IMR-90 (cell line): ENCODE results near the gene HEPACAM. TPM values are rescaled to one million over a fixed set of nuclear protein-coding genes. Genes with fewer than 3 reads are reported as not detected.

Experiments
- ATAC-seq: fragments of 200-7000 bp; cut with Tn5 transposase; 2 replicates; pipeline ENCODE4 v1.9.1; 2020; ENCODE audit warnings: low read depth, mild to moderate bottlenecking, moderate library complexity
- BruUV-seq: library from RNA; stranded (reverse); fragments of 400-500 nt; replicated peaks from 2 replicates; lab custom pipeline; 2021; lab: Mats Ljungman, UMichigan
- CTCF ChIA-PET: fragments of 300-600 bp; formaldehyde crosslinking; extraction: SDS; loops from one replicate; lab custom pipeline; 2021; ENCODE audit warnings: antibody characterized with exemption; lab: Yijun Ruan, JAX
- POLR2A ChIA-PET: fragments of 300-600 bp; sonication (Branson Sonifier 250); formaldehyde crosslinking; loops from one replicate; lab custom pipeline; 2022; ENCODE audit warnings: antibody characterized with exemption; ENCODE audit not compliant: unreplicated experiment; lab: Charles Lee
- DNase-seq: peaks from one replicate; pipeline ENCODE4 v3.0.0; 2013
- H2AFZ ChIP-seq: replicated peaks from 2 replicates; pipeline ENCODE3; 2013; ENCODE audit warnings: low read length, mild to moderate bottlenecking; ENCODE audit not compliant: poor library complexity
- H2AK5ac ChIP-seq: 2 replicates; pipeline ENCODE4 v1.6.1; 2013; ENCODE audit warnings: low read depth, low read length, inconsistent platforms
- H2AK9ac ChIP-seq: replicated peaks from 2 replicates; pipeline ENCODE3; 2013; ENCODE audit warnings: mild to moderate bottlenecking, low read depth, low read length, moderate library complexity; ENCODE audit not compliant: poor library complexity
- H2BK120ac ChIP-seq: 2 replicates; pipeline ENCODE4 v1.6.1; 2013; ENCODE audit warnings: low read depth, low read length, inconsistent platforms
- H2BK15ac ChIP-seq: 3 replicates; pipeline ENCODE4 v1.6.1; 2013; ENCODE audit warnings: low read depth, low read length, inconsistent platforms
- H2BK20ac ChIP-seq: 2 replicates; pipeline ENCODE4 v1.6.1; 2013; ENCODE audit warnings: low read depth, mild to moderate bottlenecking, inconsistent platforms, low read length, moderate library complexity
- H2BK5ac ChIP-seq: 2 replicates; pipeline ENCODE4 v1.6.1; 2013; ENCODE audit warnings: mild to moderate bottlenecking, low read depth, low read length, inconsistent platforms; ENCODE audit not compliant: poor library complexity, severe bottlenecking
- H3K14ac ChIP-seq: replicated peaks from 2 replicates; pipeline ENCODE4 v1.6.1; 2013; ENCODE audit warnings: low read depth, low read length, inconsistent platforms
- H3K18ac ChIP-seq: 2 replicates; pipeline ENCODE4 v1.6.1; 2013; ENCODE audit warnings: low read depth, low read length, control low read depth
- H3K23ac ChIP-seq: 2 replicates; pipeline ENCODE4 v1.6.1; 2013; ENCODE audit warnings: low read depth, low read length, inconsistent platforms
- H3K27ac ChIP-seq: 2 replicates; pipeline ENCODE4 v1.5.1; 2013; ENCODE audit warnings: mild to moderate bottlenecking, control low read depth, low read length; ENCODE audit not compliant: insufficient read depth
- H3K27me3 ChIP-seq: 2 replicates; pipeline ENCODE4 v1.6.1; 2013; ENCODE audit warnings: low read length; ENCODE audit not compliant: control insufficient read depth, insufficient read depth
- H3K36me3 ChIP-seq: 2 replicates; pipeline ENCODE4 v1.6.1; 2013; ENCODE audit warnings: low read length, mixed read lengths; ENCODE audit not compliant: control insufficient read depth, insufficient read depth
- H3K4ac ChIP-seq: 2 replicates; pipeline ENCODE4 v1.6.1; 2013; ENCODE audit warnings: low read depth, low read length, inconsistent platforms
- H3K4me1 ChIP-seq: 2 replicates; pipeline ENCODE4 v1.6.1; 2013; ENCODE audit warnings: low read length, mixed read lengths; ENCODE audit not compliant: control insufficient read depth, insufficient read depth
- H3K4me2 ChIP-seq: 2 replicates; pipeline ENCODE4 v1.6.1; 2013; ENCODE audit warnings: low read depth, mild to moderate bottlenecking, control low read depth, low read length, moderate library complexity
- H3K4me3 ChIP-seq: 2 replicates; pipeline ENCODE4 v1.5.1; 2013; ENCODE audit warnings: low read depth, mild to moderate bottlenecking, control low read depth, low read length, moderate library complexity; ENCODE audit not compliant: insufficient read depth
- H3K56ac ChIP-seq: 2 replicates; pipeline ENCODE4 v1.6.1; 2013; ENCODE audit warnings: low read length, inconsistent platforms; ENCODE audit not compliant: insufficient read depth; ENCODE audit errors: extremely low read depth
- H3K79me1 ChIP-seq, 2 experiments: 2 replicates each; pipeline ENCODE4 v1.6.1; 2013; ENCODE audit warnings: low read length in 2 of 2, inconsistent platforms in 1 of 2, low read depth in 1 of 2
- H3K9ac ChIP-seq: 2 replicates; pipeline ENCODE4 v1.6.1; 2013; ENCODE audit warnings: low read depth, low read length, control low read depth
- H3K9me1 ChIP-seq: 2 replicates; pipeline ENCODE4 v1.6.1; 2013; ENCODE audit warnings: low read length, inconsistent platforms; ENCODE audit not compliant: insufficient read depth
- H3K9me3 ChIP-seq: 2 replicates; pipeline ENCODE4 v1.6.1; 2013; ENCODE audit warnings: low read length; ENCODE audit not compliant: control insufficient read depth, insufficient read depth
- H4K20me1 ChIP-seq: 2 replicates; pipeline ENCODE4 v1.6.1; 2013; ENCODE audit warnings: low read length, inconsistent platforms; ENCODE audit not compliant: insufficient read depth
- H4K5ac ChIP-seq: 2 replicates; pipeline ENCODE4 v1.6.1; 2013; ENCODE audit warnings: mild to moderate bottlenecking, low read depth, low read length, control low read depth
- H4K8ac ChIP-seq, 2 experiments: 2 replicates each; pipeline ENCODE4 v1.6.1; 2013; ENCODE audit warnings: low read depth in 2 of 2, low read length in 2 of 2, control low read depth in 1 of 2, inconsistent platforms in 1 of 2
- H4K91ac ChIP-seq: 2 replicates; pipeline ENCODE4 v1.6.1; 2013; ENCODE audit warnings: low read depth, low read length, inconsistent platforms; ENCODE audit not compliant: insufficient read depth
- BHLHE40 ChIP-seq: fragments of 150-350 bp; IDR thresholded peaks from 2 replicates; pipeline ENCODE4 v1.6.1; 2016; ENCODE audit warnings: mild to moderate bottlenecking, low read depth, low read length
- CHD1 ChIP-seq: IDR thresholded peaks from 2 replicates; pipeline ENCODE4 v1.6.1; 2012; ENCODE audit warnings: low read depth, low read length, improper control_type of control experiment
- ELK1 ChIP-seq: fragments of 150-350 bp; IDR thresholded peaks from 2 replicates; pipeline ENCODE4 v1.6.1; 2016; ENCODE audit warnings: low read depth, mild to moderate bottlenecking, low read length, moderate library complexity, borderline replicate concordance
- FOS ChIP-seq: fragments of 150-350 bp; IDR thresholded peaks from 2 replicates; pipeline ENCODE4 v1.6.1; 2016; ENCODE audit warnings: low read depth, low read length
- MAFK ChIP-seq: IDR thresholded peaks from 2 replicates; pipeline ENCODE4 v1.6.1; 2012; ENCODE audit warnings: low read depth, low read length, improper control_type of control experiment
- MAZ ChIP-seq: IDR thresholded peaks from 2 replicates; pipeline ENCODE4 v1.6.1; 2012; ENCODE audit warnings: low read depth, mild to moderate bottlenecking, low read length, improper control_type of control experiment, moderate library complexity, borderline replicate concordance
- MXI1 ChIP-seq: IDR thresholded peaks from 2 replicates; pipeline ENCODE4 v1.6.1; 2012; ENCODE audit warnings: low read depth, mild to moderate bottlenecking, low read length, moderate library complexity, borderline replicate concordance
- NFE2L2 ChIP-seq: fragments of 150-350 bp; IDR thresholded peaks from 2 replicates; pipeline ENCODE4 v1.6.1; 2016; ENCODE audit warnings: low read depth, mild to moderate bottlenecking, low read length
- RAD21 ChIP-seq: IDR thresholded peaks from 2 replicates; pipeline ENCODE4 v1.6.1; 2012; ENCODE audit warnings: low read length, improper control_type of control experiment
- SMC3 ChIP-seq: fragments of 150-350 bp; IDR thresholded peaks from 2 replicates; pipeline ENCODE4 v1.6.1; 2016; ENCODE audit warnings: low read depth, mild to moderate bottlenecking, antibody characterized with exemption, low read length, moderate library complexity
- WGBS, 2 experiments: methylation state at CpG; one replicate each; pipeline versions ENCODE4 v1.1.5 to v1.1.7; 2013; ENCODE audit warnings: missing lambda C conversion rate in 2 of 2; ENCODE audit not compliant: insufficient read length in 1 of 2; ENCODE audit errors: extremely low coverage in 2 of 2; 5-methylcytosine and 5-hydroxymethylcytosine counted together
- dilution Hi-C: fragments of 300-500 bp; cut with HindIII; formaldehyde crosslinking; loops from one replicate; pipeline ENCODE4 v1.14.3; 2018; ENCODE audit warnings: low sequenced_read_pairs; ENCODE audit not compliant: unreplicated experiment
- in situ Hi-C: fragments of 300-500 bp; cut with MboI; formaldehyde crosslinking; loops from 3 replicates; pipeline ENCODE4 v1.14.3; 2019; ENCODE audit warnings: low sequenced_read_pairs, inconsistent platforms, mixed read lengths
- intact Hi-C: fragments of 100-400 bp; cut with micrococcal nuclease; formaldehyde crosslinking; loops from 2 replicates; pipeline ENCODE4 v1.10.0; 2022
- polyA plus RNA-seq, 3 experiments: library from polyadenylated mRNA; depleted of rRNA; stranded (reverse); fragments of >200 nt; gene quantifications; 2 replicates each; pipeline ENCODE4 v1.2.3, GENCODE V29; 2012; ENCODE audit warnings: low replicate concordance in 1 of 3
- total RNA-seq: library from RNA; depleted of rRNA; stranded (reverse); fragments of >200 nt; gene quantifications from 2 replicates; pipeline ENCODE4 v1.2.3, GENCODE V29; 2012
- TF ChIP-seq, protein P1 (sequence below): conservative IDR thresholded peaks from 2 replicates; pipeline ENCODE4 v1.5.1; 2012; ENCODE audit warnings: mild to moderate bottlenecking, low read depth, low read length, improper control_type of control experiment
- TF ChIP-seq, protein P2 (sequence below): fragments of 150-350 bp; IDR thresholded peaks from 2 replicates; pipeline ENCODE4 v1.6.1; 2017; ENCODE audit warnings: mild to moderate bottlenecking, antibody characterized with exemption, low read length, low read depth

HEPACAM gene
- total and polyA plus RNA-seq, 2 of the 4 experiments (the other 2 are of a cell fraction) = 0.09 to 0.18 TPM

GRCh38 chr11:124876818-124877630 lies 58.8 kb downstream of the HEPACAM start:
- no peaks in the 10 kb centered on the region for H4K20me1 ChIP-seq
- H4K8ac ChIP-seq = peak overlapping the region; percentile 80 to 84
- BruUV-seq = TSS peak; percentile 72
- in situ Hi-C loops (loop anchor here (5.0 kb wide), 1 partner anchor 75 kb away; the partner anchor contains the start of gene CCDC15), intact Hi-C loops (loop anchor here (1.0 to 10.0 kb wide), 4 partner anchors 44 to 528 kb away; partner anchors contain the start of gene CCDC15), dilution Hi-C loops (no loop called here)
- peak overlapping the region; percentile 92 for H2AK5ac ChIP-seq
- peak overlapping the region; percentile 59 for H3K9ac ChIP-seq
- H2AFZ ChIP-seq = peak overlapping the region; percentile 99
- peak overlapping the region; percentile 52; the same call in 1 of the 2 replicates for H4K5ac ChIP-seq
- no peaks in the 10 kb centered on the region; the same call in 1 of the 2 replicates for H3K9me1 ChIP-seq
- ChIA-PET CTCF (interaction anchor here (0.6 to 1.5 kb wide), 17 partner anchors 10 to 575 kb away, joined by 3 to 19 read pairs (median 4); partner anchors contain the start of genes CCDC15 and ROBO3), POLR2A (interaction anchor here (0.6 to 1.0 kb wide), 3 partner anchors 8 to 78 kb away, joined by 3 to 6 read pairs (median 3); partner anchors contain the start of gene CCDC15)
- H3K79me1 ChIP-seq = peaks cover 6 to 21% of the 10 kb centered on the region in 2 experiments; a peak in 3 of 4 replicates
- no peak for DNase-seq
- H3K14ac ChIP-seq = peak overlapping the region; percentile 38; the same call in 1 of the 2 replicates
- peak overlapping the region; percentile 57; the same call in 2 of the 3 replicates for H2BK15ac ChIP-seq
- H2BK120ac ChIP-seq = no peak overlapping the region
- H3K27me3 ChIP-seq = peaks cover 16% of the 10 kb centered on the region
- peak overlapping the region; percentile 36; the same call in 1 of the 2 replicates for H4K91ac ChIP-seq
- 0 out of 2 replicates have a peak overlapping the region, but pooled peaks have one; percentile 2 for H3K23ac ChIP-seq
- peak overlapping the region; percentile 57 for H3K4me2 ChIP-seq
- H2BK20ac ChIP-seq = no peak overlapping the region
- 12% methylated on average over 11 of the region's 30 CpGs; no CpG with 5 or more reads in 1 of the 2 experiments for WGBS, 2 experiments
- H3K9me3 ChIP-seq = no peaks in the 10 kb centered on the region
- peak overlapping the region; percentile 24 for H3K4ac ChIP-seq
- H3K27ac ChIP-seq = peak overlapping the region; percentile 9; the same call in 1 of the 2 replicates
- peak overlapping the region; percentile 58 for H3K4me3 ChIP-seq
- peak overlapping the region; percentile 89 for H2AK9ac ChIP-seq
- H3K36me3 ChIP-seq = no peaks in the 10 kb centered on the region
- ATAC-seq = no peak
- 0 out of 2 replicates have a peak overlapping the region, but pooled peaks have one; percentile 4 for H3K18ac ChIP-seq
- H2BK5ac ChIP-seq = no peak overlapping the region
- H3K4me1 ChIP-seq = peaks cover 3% of the 10 kb centered on the region
- peak overlapping the region; percentile 50 for H3K56ac ChIP-seq
- TF ChIP-seq CHD1 (no peak), ELK1 (no peak), SMC3 (no peak), NFE2L2 (no peak), RAD21 (no peak), BHLHE40 (no peak), MXI1 (no peak), MAFK (no peak), FOS (no peak), MAZ (no peak)
- TF ChIP-seq, protein P1, sequence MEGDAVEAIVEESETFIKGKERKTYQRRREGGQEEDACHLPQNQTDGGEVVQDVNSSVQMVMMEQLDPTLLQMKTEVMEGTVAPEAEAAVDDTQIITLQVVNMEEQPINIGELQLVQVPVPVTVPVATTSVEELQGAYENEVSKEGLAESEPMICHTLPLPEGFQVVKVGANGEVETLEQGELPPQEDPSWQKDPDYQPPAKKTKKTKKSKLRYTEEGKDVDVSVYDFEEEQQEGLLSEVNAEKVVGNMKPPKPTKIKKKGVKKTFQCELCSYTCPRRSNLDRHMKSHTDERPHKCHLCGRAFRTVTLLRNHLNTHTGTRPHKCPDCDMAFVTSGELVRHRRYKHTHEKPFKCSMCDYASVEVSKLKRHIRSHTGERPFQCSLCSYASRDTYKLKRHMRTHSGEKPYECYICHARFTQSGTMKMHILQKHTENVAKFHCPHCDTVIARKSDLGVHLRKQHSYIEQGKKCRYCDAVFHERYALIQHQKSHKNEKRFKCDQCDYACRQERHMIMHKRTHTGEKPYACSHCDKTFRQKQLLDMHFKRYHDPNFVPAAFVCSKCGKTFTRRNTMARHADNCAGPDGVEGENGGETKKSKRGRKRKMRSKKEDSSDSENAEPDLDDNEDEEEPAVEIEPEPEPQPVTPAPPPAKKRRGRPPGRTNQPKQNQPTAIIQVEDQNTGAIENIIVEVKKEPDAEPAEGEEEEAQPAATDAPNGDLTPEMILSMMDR = no peak
- TF ChIP-seq, protein P2, sequence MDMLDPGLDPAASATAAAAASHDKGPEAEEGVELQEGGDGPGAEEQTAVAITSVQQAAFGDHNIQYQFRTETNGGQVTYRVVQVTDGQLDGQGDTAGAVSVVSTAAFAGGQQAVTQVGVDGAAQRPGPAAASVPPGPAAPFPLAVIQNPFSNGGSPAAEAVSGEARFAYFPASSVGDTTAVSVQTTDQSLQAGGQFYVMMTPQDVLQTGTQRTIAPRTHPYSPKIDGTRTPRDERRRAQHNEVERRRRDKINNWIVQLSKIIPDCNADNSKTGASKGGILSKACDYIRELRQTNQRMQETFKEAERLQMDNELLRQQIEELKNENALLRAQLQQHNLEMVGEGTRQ = no peak
